HG03469 (cell line): ENCODE measurements around the gene SPSB1.

Experiments
- ATAC-seq: cut with Tn5 transposase; IDR thresholded peaks from one replicate; pipeline ENCODE4 v1.9.1; 2021; ENCODE audit warnings: mild to moderate bottlenecking, moderate library complexity, moderate number of reproducible peaks; ENCODE audit not compliant: unreplicated experiment

SPSB1 gene

DNA sequence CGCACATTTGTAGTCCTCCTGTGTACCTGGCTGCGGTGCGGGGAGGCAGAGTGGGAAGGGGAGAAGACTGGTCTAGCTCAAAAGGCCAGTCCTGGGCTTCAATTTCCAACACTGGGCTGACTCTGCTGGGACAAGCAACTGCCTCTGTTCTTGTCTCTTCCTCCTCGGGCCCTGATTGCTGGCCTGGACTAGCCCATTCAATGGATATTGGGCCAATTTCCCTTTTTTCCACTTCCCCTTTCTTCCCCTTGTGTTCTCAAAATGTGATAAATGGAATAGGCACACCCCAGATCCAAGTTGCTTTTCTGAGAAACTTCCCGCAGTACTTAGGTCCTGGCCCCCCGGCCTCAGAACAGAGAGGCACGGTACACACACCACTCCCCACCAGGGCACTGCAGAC, 48.2 kb downstream of the SPSB1 start:
- no peak for ATAC-seq

DNA sequence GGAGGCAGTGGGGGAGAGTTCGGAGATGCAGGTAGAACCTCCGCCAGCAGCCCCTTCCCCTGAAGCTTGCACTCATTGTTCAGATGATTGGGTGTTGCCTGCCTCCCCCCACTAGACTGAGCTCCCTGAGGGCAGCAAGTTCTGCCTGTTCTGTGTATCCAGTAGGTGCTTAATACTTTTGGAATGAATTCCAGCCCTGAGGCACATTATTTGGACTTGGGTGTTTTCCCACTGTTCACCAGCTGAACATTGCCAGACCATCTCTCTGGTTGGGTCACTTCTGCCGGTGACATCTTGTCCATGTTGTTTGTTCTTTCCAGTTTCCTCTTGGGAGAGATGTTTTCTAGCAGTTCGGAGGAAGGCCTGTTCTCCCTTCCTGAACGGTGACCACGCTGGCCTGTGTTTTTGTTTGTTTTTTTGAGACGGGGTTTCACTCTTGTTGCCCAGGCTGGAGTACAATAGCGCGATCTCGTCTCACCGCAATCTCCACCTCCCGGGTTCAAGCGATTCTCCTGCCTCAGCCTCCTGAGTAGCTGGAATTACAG, 48.7 kb downstream of the SPSB1 start:
- no peak for ATAC-seq

- no peak for ATAC-seq
These were observed 50.6 kb downstream of the SPSB1 start for GRCh38 chr1:9343269-9343668.

- ATAC-seq, result no peak
These were observed 51.9 kb downstream of the SPSB1 start for GRCh38 chr1:9344426-9345200.

GRCh38 chr1:9345471-9345870, 52.8 kb downstream of the SPSB1 start:
- no peak for ATAC-seq

- ATAC-seq, result no peak
These were observed 53.2 kb downstream of the SPSB1 start for GRCh38 chr1:9345922-9346321.

DNA sequence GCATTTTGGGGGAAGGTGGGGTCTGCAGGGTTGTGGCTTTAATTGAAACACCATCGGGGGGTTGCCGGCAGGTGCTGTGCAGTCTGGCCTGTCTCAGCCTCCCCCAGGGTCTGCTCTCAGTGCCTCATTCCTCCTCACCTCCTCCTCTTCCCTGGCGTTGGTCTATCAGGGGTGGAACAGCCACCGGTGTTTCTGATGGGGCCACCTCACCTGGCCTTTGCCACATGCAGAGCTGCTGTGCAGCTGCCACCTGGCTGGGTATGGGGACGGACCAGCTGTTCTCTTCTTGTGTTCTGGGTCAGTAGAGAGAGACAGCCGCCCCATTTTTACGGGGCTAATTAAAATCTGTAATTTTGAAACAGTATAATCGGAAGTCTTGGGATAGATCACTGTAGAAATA, 53.9 kb downstream of the SPSB1 start:
- ATAC-seq, result no peak

GRCh38 chr1:9347095-9347850, 54.6 kb downstream of the SPSB1 start:
- no peak for ATAC-seq

DNA sequence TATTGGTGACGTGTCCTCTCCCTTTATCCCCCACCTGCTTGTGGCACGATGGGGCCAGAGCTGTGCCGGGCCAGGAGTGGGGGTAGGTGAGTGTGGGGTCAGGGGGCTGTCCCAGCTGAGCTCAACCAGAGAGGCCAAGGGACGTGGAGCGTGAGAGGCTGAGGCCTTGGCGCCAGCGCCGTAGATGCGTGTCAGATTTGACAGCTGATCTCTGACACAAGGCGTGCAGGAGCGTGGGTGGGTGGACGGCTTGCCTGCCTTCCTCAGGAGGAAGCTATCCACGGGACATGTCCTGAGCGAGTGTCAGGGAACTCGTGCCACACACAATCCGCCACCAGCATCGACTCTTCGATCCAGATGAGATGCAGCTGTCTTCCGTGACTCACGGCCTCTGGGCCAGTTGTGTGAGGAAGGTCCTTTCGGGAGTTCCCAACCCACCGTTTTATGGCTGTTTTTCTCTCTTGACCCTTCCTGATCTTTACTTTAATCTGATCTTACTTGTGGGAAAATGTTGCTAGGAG, 56.7 kb downstream of the SPSB1 start:
- no peak for ATAC-seq

- no peak for ATAC-seq
These were observed 57.6 kb downstream of the SPSB1 start for GRCh38 chr1:9350013-9350908.

DNA sequence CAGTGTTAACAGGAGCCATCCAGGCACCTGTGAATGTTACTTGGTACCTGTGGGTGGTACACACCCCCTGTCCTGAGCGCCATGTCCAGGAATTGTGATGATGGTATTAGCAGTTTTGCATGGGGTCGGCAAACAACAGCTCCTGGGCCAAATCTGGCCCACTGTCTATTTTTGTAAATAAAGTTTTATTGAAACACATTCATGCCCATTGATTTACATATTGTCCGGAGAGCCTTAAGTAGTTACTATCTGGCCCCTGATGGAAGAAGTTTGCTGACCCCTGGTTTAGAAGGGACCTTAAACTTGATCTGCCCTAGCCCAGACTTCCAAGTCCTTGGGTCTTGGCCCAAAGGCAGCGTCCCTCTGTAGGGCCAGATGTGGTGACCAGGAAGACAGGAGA, 58.3 kb downstream of the SPSB1 start:
- no peak for ATAC-seq

- ATAC-seq, result no peak
These were observed 59.1 kb downstream of the SPSB1 start for GRCh38 chr1:9351654-9352271.

- ATAC-seq, result no peak
These were observed 59.9 kb downstream of the SPSB1 start for GRCh38 chr1:9352377-9353134.

DNA sequence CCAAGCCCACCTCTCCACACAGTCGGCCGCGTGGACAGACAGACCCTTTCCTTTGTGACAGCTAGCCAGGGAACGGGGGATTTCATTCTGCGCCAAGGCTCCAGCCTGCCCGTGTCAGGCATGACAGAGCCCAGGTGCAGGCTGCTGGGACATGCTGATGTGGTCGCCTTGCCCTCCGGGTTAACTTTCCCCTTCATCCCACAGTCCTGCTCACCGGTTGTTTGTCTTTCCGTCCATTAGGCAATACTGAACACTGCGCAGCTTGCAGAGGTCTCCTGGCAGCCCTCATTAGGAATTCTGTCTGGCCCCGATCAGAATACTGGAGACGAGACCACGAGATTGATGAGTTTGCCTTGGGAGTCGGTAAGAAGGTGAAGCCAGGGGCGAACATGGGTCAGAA, 62.8 kb downstream of the SPSB1 start:
- ATAC-seq, result no peak

DNA sequence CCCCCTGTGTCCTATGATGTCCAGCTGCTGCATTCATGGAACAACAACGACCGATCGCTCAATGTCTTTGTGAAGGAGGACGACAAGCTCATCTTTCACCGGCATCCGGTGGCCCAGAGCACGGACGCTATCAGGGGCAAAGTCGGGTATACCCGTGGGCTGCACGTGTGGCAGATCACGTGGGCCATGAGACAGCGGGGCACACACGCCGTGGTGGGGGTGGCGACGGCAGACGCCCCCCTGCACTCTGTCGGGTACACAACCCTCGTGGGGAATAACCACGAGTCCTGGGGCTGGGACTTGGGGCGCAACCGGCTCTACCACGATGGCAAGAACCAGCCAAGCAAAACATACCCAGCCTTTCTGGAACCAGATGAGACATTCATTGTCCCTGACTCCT, 63.3 kb downstream of the SPSB1 start:
- ATAC-seq, result no peak

DNA sequence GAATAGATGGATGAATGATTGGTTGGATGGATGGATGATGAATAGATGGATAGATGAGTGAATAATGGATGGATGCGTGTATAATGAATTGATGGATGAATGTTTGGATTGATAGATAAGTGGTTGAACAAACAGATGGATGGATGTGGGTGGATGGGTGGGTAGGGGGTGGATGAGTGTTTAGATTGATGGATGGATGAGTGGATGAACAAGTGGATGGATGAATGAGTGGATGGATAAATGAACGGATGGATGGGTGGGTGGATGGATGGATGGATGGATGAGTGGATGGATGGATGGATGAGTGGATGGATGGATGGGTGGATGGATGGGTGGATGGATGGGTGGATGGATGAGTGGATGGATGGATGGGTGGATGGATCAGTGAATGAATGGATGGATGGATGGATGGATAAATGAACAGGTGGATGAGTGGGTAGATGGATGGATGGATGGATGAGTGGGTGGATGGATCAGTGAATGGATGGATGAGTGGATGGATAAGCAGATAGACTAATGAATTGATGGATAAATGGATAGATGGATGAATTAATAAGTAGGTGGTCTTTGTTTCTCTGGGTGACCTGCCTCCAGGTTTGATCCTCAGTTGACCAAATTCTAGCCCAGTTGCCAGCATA, 64.3 kb downstream of the SPSB1 start:
- no peak for ATAC-seq

- ATAC-seq, result no peak
These were observed 65.3 kb downstream of the SPSB1 start for GRCh38 chr1:9357958-9358357.

DNA sequence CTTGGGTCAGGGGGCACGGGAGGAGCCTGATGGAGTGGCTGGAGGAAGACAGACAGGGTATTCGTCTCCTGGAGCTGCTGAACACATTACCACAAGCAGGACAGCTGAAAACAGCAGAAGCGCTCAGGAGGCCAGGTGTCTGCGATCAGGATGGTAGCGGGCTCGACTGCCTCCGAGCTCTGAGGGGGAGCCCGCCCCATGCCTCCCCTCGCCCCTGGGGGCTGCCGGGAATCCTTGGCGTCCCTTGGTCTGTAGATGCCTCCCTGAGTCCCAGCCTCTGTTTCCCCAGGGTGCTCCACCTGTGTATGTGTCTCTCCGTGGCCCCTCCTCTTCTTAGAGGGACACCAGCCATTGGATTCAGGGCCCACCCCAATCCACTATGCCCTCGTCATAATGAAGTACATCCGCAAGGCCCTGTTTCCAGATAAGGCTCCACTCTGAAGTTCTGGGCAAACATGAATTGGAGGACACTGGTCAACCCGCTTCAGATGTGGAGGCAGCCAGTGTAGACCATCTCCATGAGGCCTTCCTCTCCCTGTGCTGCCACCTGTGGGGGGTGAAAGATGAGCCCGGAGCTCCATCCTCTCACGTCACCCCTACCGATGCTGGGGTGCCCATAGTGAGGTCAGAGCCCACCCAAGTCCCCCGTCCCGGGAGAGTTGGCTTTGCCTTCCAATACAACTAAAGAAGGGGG, 67.8 kb downstream of the SPSB1 start:
- no peak for ATAC-seq
